Gastroesophageal sphincter (tissue), 3 donors: ENCODE data around the gene LZIC.

Source experiments
- CTCF ChIP-seq, 4 experiments: fragments of 200-600 bp in 2 of 4; fragments of 450-650 bp in 2 of 4; sonication (generic) in 1 of 4; IDR thresholded peaks; one replicate each; pipeline ENCODE4 v1.5.1; 2017 to 2019; ENCODE audit warnings: antibody characterized with exemption in 4 of 4, mild to moderate bottlenecking in 2 of 4, moderate library complexity in 2 of 4
- POLR2A ChIP-seq, 2 donors: fragments of 450-650 bp; IDR thresholded peaks; one replicate each; pipeline ENCODE4 v1.6.1; 2017; ENCODE audit warnings: antibody characterized with exemption in 2 of 2, mild to moderate bottlenecking in 2 of 2, moderate library complexity in 1 of 2

DNA sequence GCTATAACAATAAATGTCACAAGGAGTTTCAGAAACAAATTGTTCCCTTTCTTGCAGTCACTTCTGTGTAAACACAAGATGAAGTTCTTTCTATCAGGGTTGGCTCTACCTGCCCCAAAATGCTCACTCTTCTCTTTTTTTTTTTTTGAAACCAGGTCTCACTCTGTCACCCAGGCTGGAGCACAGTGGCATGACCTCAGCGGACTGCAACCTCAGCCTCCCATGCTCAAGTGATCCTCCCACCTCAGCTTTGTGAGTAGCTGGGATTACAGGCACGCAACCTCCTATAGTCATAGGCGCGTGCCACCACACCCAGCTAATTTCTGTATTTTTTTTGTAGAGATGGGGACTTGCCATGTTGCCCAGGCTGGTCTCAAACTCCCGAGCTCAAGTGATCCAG is 22.6 kb downstream of the LZIC start:
- TF ChIP-seq CTCF (IDR thresholded peaks at IDR 0.05) (no peak), POLR2A (IDR thresholded peaks at IDR 0.05) (no peak)
